GM12891 (cell line): ENCODE data around the gene CDC7.

Source experiments
- PAX5 ChIP-seq: IDR thresholded peaks from 2 replicates; pipeline ENCODE4 v1.6.1; 2011; ENCODE audit warnings: low read length, moderate library complexity, mild to moderate bottlenecking; ENCODE audit not compliant: insufficient read depth, severe bottlenecking
- POLR2A ChIP-seq: IDR thresholded peaks from 2 replicates; pipeline ENCODE4 v1.6.1; 2011; ENCODE audit warnings: low read depth, low read length, control low read depth
- POLR2AphosphoS5 ChIP-seq: IDR thresholded peaks from 2 replicates; pipeline ENCODE4 v1.6.1; 2011; ENCODE audit warnings: low read depth, low read length, control low read depth
- POU2F2 ChIP-seq: IDR thresholded peaks from 2 replicates; pipeline ENCODE4 v1.6.1; 2011; ENCODE audit warnings: low read depth, mild to moderate bottlenecking, control low read depth, low read length, moderate library complexity
- SPI1 ChIP-seq: IDR thresholded peaks from 2 replicates; pipeline ENCODE4 v1.6.1; 2011; ENCODE audit warnings: low read depth, low read length, control low read depth
- TAF1 ChIP-seq: IDR thresholded peaks from 2 replicates; pipeline ENCODE4 v1.6.1; 2011; ENCODE audit warnings: low read depth, low read length, control low read depth

DNA sequence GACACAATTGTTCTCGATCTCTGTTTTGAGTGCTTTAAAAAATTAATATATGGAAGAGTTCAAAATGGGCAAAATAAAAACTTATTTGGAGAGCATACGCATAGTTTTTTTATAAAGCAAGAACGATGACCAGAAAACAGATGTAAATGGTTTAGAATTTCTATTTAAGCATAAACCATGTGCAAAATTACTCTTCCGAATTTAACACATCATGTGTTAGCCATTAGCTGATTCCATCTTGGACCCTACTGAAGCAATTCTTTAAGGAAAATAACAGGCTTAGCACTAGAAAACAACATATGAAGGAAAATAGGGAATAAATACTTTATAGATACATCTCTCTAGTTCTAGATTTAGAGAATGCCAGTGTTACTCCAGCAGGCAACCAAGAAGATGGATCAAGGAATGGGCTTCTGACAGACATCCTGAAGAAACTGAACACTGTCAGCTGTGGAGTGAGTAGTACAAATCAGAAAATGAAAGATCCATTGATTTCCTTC lies 26.7 kb downstream of the CDC7 start:
- TF ChIP-seq POLR2A (no peak), POLR2AphosphoS5 (no peak), SPI1 (no peak), PAX5 (no peak), TAF1 (no peak), POU2F2 (no peak)
